Stomach (tissue), 9 donors: ENCODE data around the gene SWAP70. TPM values are rescaled to one million over a fixed set of nuclear protein-coding genes. Genes with fewer than 3 reads are reported as not detected.

Source experiments
- DNase-seq, 2 donors: peaks; one replicate each; pipeline versions ENCODE4 v3.0.0 to v3.0.0-alpha.2; 2013 to 2019
- H3K27ac ChIP-seq, 5 donors: fragments of 200-600 bp in 4 of 5; sonication (generic) in 4 of 5; one replicate each; pipeline ENCODE4 v1.5.1; 2013 to 2019; ENCODE audit warnings: mild to moderate bottlenecking in 1 of 5, moderate library complexity in 1 of 5
- H3K27me3 ChIP-seq, 3 donors: fragments of 200-600 bp; sonication (generic); one replicate each; pipeline ENCODE4 v1.5.1; 2017 to 2019; ENCODE audit warnings: mixed run types in 1 of 3
- H3K36me3 ChIP-seq, 4 donors: fragments of 200-600 bp; sonication (generic); 1 replicate in 3 of 4; 2 replicates in 1 of 4; pipeline ENCODE4 v1.5.1; 2016 to 2019
- H3K4me1 ChIP-seq, 4 donors: fragments of 200-600 bp; sonication (generic); one replicate each; pipeline ENCODE4 v1.5.1; 2016 to 2019
- H3K4me3 ChIP-seq, 4 donors: fragments of 200-600 bp; sonication (generic) in 3 of 4; one replicate each; pipeline ENCODE4 v1.5.1; 2016 to 2019; ENCODE audit warnings: mild to moderate bottlenecking in 1 of 4
- H3K9me3 ChIP-seq, 4 donors: fragments of 200-600 bp; sonication (generic); one replicate each; pipeline ENCODE4 v1.5.1; 2016 to 2019
- CTCF ChIP-seq, 7 experiments: fragments of 450-650 bp in 4 of 7; fragments of 200-600 bp in 3 of 7; sonication (generic) in 3 of 7; IDR thresholded peaks; one replicate each; pipeline ENCODE4 v1.5.1; 2016 to 2019; ENCODE audit warnings: antibody characterized with exemption in 7 of 7, control low read depth in 2 of 7, mild to moderate bottlenecking in 1 of 7
- EP300 ChIP-seq: sonication (generic); formaldehyde crosslinking; IDR thresholded peaks from one replicate; pipeline ENCODE4 v1.6.1; 2017; ENCODE audit warnings: antibody characterized with exemption
- POLR2A ChIP-seq, 4 donors: fragments of 450-650 bp; IDR thresholded peaks; one replicate each; pipeline ENCODE4 v1.6.1; 2016; ENCODE audit warnings: antibody characterized with exemption in 4 of 4, control low read depth in 2 of 4, mild to moderate bottlenecking in 1 of 4, moderate library complexity in 1 of 4
- POLR2AphosphoS5 ChIP-seq, 3 donors: sonication (generic); formaldehyde crosslinking; IDR thresholded peaks; one replicate each; pipeline ENCODE4 v1.6.1; 2016; ENCODE audit warnings: antibody characterized with exemption in 3 of 3
- WGBS, 5 donors: extraction: QIAGEN DNeasy Blood & Tissue Kit in 3 of 5; methylation state at CpG; one replicate each; pipeline versions ENCODE4 v1.1.5 to v1.1.7; 2013 to 2018; 5-methylcytosine and 5-hydroxymethylcytosine counted together
- intact Hi-C: fragments of 100-400 bp; cut with DNase I; formaldehyde crosslinking; loops from one replicate; pipeline ENCODE4 v1.15.1; 2023; ENCODE audit warnings: low total_unique reads
- polyA plus RNA-seq, 3 donors: library from polyadenylated mRNA; stranded (reverse); fragments of 200-250 nt; gene quantifications; one replicate each; pipeline ENCODE4 v1.2.3, GENCODE V29; 2013
- total RNA-seq, 5 donors: library from RNA; depleted of rRNA; stranded (reverse); fragments of >200 nt; gene quantifications; one replicate each; pipeline versions ENCODE4 v1.1.0 to v1.2.3, GENCODE V29; 2014 to 2016
- donor health status: healthy with polysubstance abuse.
- donor health status: Bipolar disorder and iron deficiency.
- donor health status: healthy.

The SWAP70 gene
- total and polyA plus RNA-seq, 8 donors: 5.1 to 39.5 (median 18.3) TPM

- intact Hi-C loops: loop anchor here (10.0 kb wide), 1 partner anchor 224 kb away; no protein-coding TSS in a partner anchor
- peak in 1 of 2 donors; percentile 49 for DNase-seq
- no peak overlapping the region for H3K27ac ChIP-seq
- no peak for TF ChIP-seq CTCF (IDR thresholded peaks at IDR 0.05)
- no peaks in the 10 kb centered on the region for H3K27me3 ChIP-seq
- no peaks in the 10 kb centered on the region for H3K9me3 ChIP-seq
- no peak overlapping the region for H3K4me3 ChIP-seq
- peaks cover 0 to 25% (median 11%) of the 10 kb centered on the region in 4 donors for H3K4me1 ChIP-seq
- WGBS, 5 donors: 46 to 66% (median 52%) methylated on average over 4 of the region's 4 CpGs
- peaks cover 5 to 49% (median 28%) of the 10 kb centered on the region in 4 donors for H3K36me3 ChIP-seq
Measured at GRCh38 chr11:9750551-9750950, 86.7 kb downstream of the SWAP70 start.

- Histone ChIP-seq H3K27me3 (no peaks in the 10 kb centered on the region), H3K36me3 (peaks cover 5 to 42% (median 19%) of the 10 kb centered on the region in 4 donors), H3K27ac (no peak overlapping the region), H3K4me3 (no peak overlapping the region), H3K4me1 (peaks cover 0 to 35% (median 11%) of the 10 kb centered on the region in 4 donors), H3K9me3 (no peaks in the 10 kb centered on the region)
- 37 to 74% (median 44%) methylated on average over 3 of the region's 3 CpGs for WGBS, 5 donors
- TF ChIP-seq POLR2A (IDR thresholded peaks at IDR 0.05) (no peak), CTCF (IDR thresholded peaks at IDR 0.05) (no peak), EP300 (no peak), POLR2AphosphoS5 (IDR thresholded peaks at IDR 0.05) (no peak)
- peak in 1 of 2 donors; percentile 43 for DNase-seq
- intact Hi-C loops: loop anchor here (10.0 kb wide), 1 partner anchor 223 kb away; no protein-coding TSS in a partner anchor
Measured at GRCh38 chr11:9752091-9752490, 88.2 kb downstream of the SWAP70 start.

GRCh38 chr11:9753021-9753420 lies 89.1 kb downstream of the SWAP70 start:
- Histone ChIP-seq H3K4me3 (no peak overlapping the region), H3K36me3 (peaks cover 5 to 37% (median 19%) of the 10 kb centered on the region in 4 donors), H3K4me1 (peaks cover 0 to 35% (median 16%) of the 10 kb centered on the region in 4 donors), H3K9me3 (no peaks in the 10 kb centered on the region), H3K27ac (peak overlapping the region in 1 of 5 donors; percentile 22), H3K27me3 (no peaks in the 10 kb centered on the region)
- WGBS, 5 donors: 52 to 68% (median 67%) methylated on average over 3 of the region's 3 CpGs
- DNase-seq: no peak
- no peak for TF ChIP-seq POLR2AphosphoS5 (IDR thresholded peaks at IDR 0.05)
- no peak for TF ChIP-seq EP300
- intact Hi-C loops: loop anchor here (10.0 kb wide), 1 partner anchor 222 kb away; no protein-coding TSS in a partner anchor

GRCh38 chr11:9754010-9754471 lies 90.2 kb downstream of the SWAP70 start:
- no peaks in the 10 kb centered on the region for H3K27me3 ChIP-seq
- DNase-seq: no peak
- H3K27ac ChIP-seq: peak overlapping the region in 2 of 5 donors; percentile 22 to 45
- TF ChIP-seq POLR2A (IDR thresholded peaks at IDR 0.05) (no peak), CTCF (IDR thresholded peaks at IDR 0.05) (no peak), EP300 (no peak), POLR2AphosphoS5 (IDR thresholded peaks at IDR 0.05) (no peak)
- no peak overlapping the region for H3K4me3 ChIP-seq
- H3K9me3 ChIP-seq: no peaks in the 10 kb centered on the region
- intact Hi-C loops: loop anchor here (10.0 kb wide), 1 partner anchor 221 kb away; no protein-coding TSS in a partner anchor
- H3K4me1 ChIP-seq: peaks cover 5 to 40% (median 18%) of the 10 kb centered on the region in 4 donors
- WGBS, 5 donors: 84 to 98% (median 92%) methylated on average over 3 of the region's 3 CpGs
- peaks cover 5 to 33% (median 18%) of the 10 kb centered on the region in 4 donors for H3K36me3 ChIP-seq
